ENCODE results near the gene PLS1. TPM values are rescaled to one million over a fixed set of nuclear protein-coding genes. Genes with fewer than 3 reads are reported as not detected.
"Not testable (repeated sequence)": the region's sequence is repeated elsewhere in the genome, so short reads cannot be mapped to it uniquely, and the experiment has no call there.

PLS1 gene
- total RNA-seq = 1 to 10 TPM; 2.7 to 3.1 TPM
- polyA plus RNA-seq = 1 to 10 TPM; 5.0 to 6.2 TPM

GRCh38 chr3:142595951-142596725 lies at the start of gene PLS1:
PLS1 (plus strand) TSS chr3:142596393; CDS start chr3:142664238, 67,845 bp downstream.
- H3K27me3 Mint-ChIP-seq = peaks cover 1 to 2% of the 10 kb centered on the region in 2 donors
- Histone ChIP-seq H3K36me3 (ENCODE audit: insufficient read depth, low read length) (no peaks in the 10 kb centered on the region), H3K27ac (ENCODE audit: low read depth, low read length) (peak within 1 kb of the TSS; percentile 36), H3K4me3 (ENCODE audit: low read length in 2 of 2) (peak within 1 kb of the TSS; percentile 91 to 93), H3K9me3 (ENCODE audit: control insufficient read depth in 1 of 2, low read length in 2 of 2) (no peaks in the 10 kb centered on the region), H3K4me1 (ENCODE audit: insufficient read depth, low read length) (peaks cover 15% of the 10 kb centered on the region), H3K27me3 (ENCODE audit: insufficient read depth, low read length) (no peaks in the 10 kb centered on the region)
- ChIA-PET POLR2A (ENCODE audit: partially characterized antibody) (interaction anchor here (0.6 to 3.5 kb wide), 5 partner anchors 15 to 406 kb away, joined by 4 to 39 read pairs (median 8); partner anchors contain the start of genes ATR, TRPC1, U2SURP and XRN1), CTCF (ENCODE audit: partially characterized antibody) (interaction anchor here (0.6 to 1.1 kb wide), 3 partner anchors 9 to 407 kb away, joined by 3 read pairs; no protein-coding TSS in a partner anchor)
- H3K36me3 Mint-ChIP-seq = peaks cover 0 to 4% of the 10 kb centered on the region in 2 donors
- H3K9me3 Mint-ChIP-seq = no peaks in the 10 kb centered on the region
- H3K4me1 Mint-ChIP-seq = peaks cover 7 to 22% (median 15%) of the 10 kb centered on the region in 4 donors
- peak within 1 kb of the TSS; percentile 97 to 99 (median 98) for H3K4me3 Mint-ChIP-seq
- DNase-seq = peak; percentile 82 to 89 (median 85)
- H3K27ac Mint-ChIP-seq = peak within 1 kb of the TSS; percentile 65 to 97 (median 96)
- intact Hi-C loops (cut with micrococcal nuclease) = loop anchor here (1.0 to 5.0 kb wide), 4 partner anchors 18 to 1376 kb away; partner anchors contain the start of genes ATR, DIPK2A, TRPC1 and U2SURP

- H3K9me3 Mint-ChIP-seq = no peaks in the 10 kb centered on the region
- no peak overlapping the region for H3K27ac ChIP-seq (ENCODE audit: low read depth, low read length)
- no peaks in the 10 kb centered on the region for H3K4me1 ChIP-seq (ENCODE audit: insufficient read depth, low read length)
- H3K27me3 Mint-ChIP-seq = no peaks in the 10 kb centered on the region
- no peak overlapping the region for H3K4me3 ChIP-seq (ENCODE audit: low read length in 2 of 2)
- no peaks in the 10 kb centered on the region for H3K9me3 ChIP-seq (ENCODE audit: control insufficient read depth in 1 of 2, low read length in 2 of 2)
- peaks cover 0 to 2% (median 0%) of the 10 kb centered on the region in 4 donors for H3K4me1 Mint-ChIP-seq
- ChIA-PET POLR2A (ENCODE audit: partially characterized antibody) (no interaction called here), CTCF (ENCODE audit: partially characterized antibody) (no interaction called here)
- H3K36me3 Mint-ChIP-seq = peaks cover 53% of the 10 kb centered on the region in 2 donors
- H3K36me3 ChIP-seq (ENCODE audit: insufficient read depth, low read length) = peaks cover 42% of the 10 kb centered on the region
- no peak overlapping the region for H3K27ac Mint-ChIP-seq
- no peak for DNase-seq
- intact Hi-C loops (cut with micrococcal nuclease) = no loop called here
- H3K4me3 Mint-ChIP-seq = no peak overlapping the region
- no peaks in the 10 kb centered on the region for H3K27me3 ChIP-seq (ENCODE audit: insufficient read depth, low read length)
Measured at GRCh38 chr3:142549986-142550385, 46.2 kb upstream of the PLS1 start.

- H3K27ac Mint-ChIP-seq; H3K9me3 Mint-ChIP-seq; H3K27me3 ChIP-seq (ENCODE audit: insufficient read depth, low read length); intact Hi-C loops (cut with micrococcal nuclease); H3K4me1 Mint-ChIP-seq; H3K4me1 ChIP-seq (ENCODE audit: insufficient read depth, low read length); H3K27me3 Mint-ChIP-seq; DNase-seq; H3K4me3 Mint-ChIP-seq; H3K4me3 ChIP-seq (ENCODE audit: low read length in 2 of 2); CTCF ChIA-PET (ENCODE audit: partially characterized antibody); H3K9me3 ChIP-seq (ENCODE audit: control insufficient read depth in 1 of 2, low read length in 2 of 2); H3K27ac ChIP-seq (ENCODE audit: low read depth, low read length): not testable (repeated sequence)
- peaks cover 48% of the 10 kb centered on the region for H3K36me3 ChIP-seq (ENCODE audit: insufficient read depth, low read length)
- POLR2A ChIA-PET (ENCODE audit: partially characterized antibody) = interaction anchor here (0.6 kb wide), 1 partner anchor 8 kb away, joined by 3 read pairs; no protein-coding TSS in a partner anchor
- H3K36me3 Mint-ChIP-seq = peaks cover 66 to 68% of the 10 kb centered on the region in 2 donors
Measured at GRCh38 chr3:142552579-142552978, 43.6 kb upstream of the PLS1 start.

- Histone ChIP-seq H3K36me3 (ENCODE audit: insufficient read depth, low read length) (peaks cover 42% of the 10 kb centered on the region), H3K4me1 (ENCODE audit: insufficient read depth, low read length) (no peaks in the 10 kb centered on the region), H3K9me3 (ENCODE audit: control insufficient read depth in 1 of 2, low read length in 2 of 2) (no peaks in the 10 kb centered on the region), H3K4me3 (ENCODE audit: low read length in 2 of 2) (no peak overlapping the region), H3K27ac (ENCODE audit: low read depth, low read length) (no peak overlapping the region), H3K27me3 (ENCODE audit: insufficient read depth, low read length) (no peaks in the 10 kb centered on the region)
- H3K4me1 Mint-ChIP-seq = peaks cover 0 to 2% (median 0%) of the 10 kb centered on the region in 4 donors
- no peak for DNase-seq
- H3K9me3 Mint-ChIP-seq = no peaks in the 10 kb centered on the region
- H3K27me3 Mint-ChIP-seq = no peaks in the 10 kb centered on the region
- no peak overlapping the region for H3K27ac Mint-ChIP-seq
- ChIA-PET CTCF (ENCODE audit: partially characterized antibody) (no interaction called here), POLR2A (ENCODE audit: partially characterized antibody) (no interaction called here)
- intact Hi-C loops (cut with micrococcal nuclease) = no loop called here
- no peak overlapping the region for H3K4me3 Mint-ChIP-seq
- H3K36me3 Mint-ChIP-seq = peaks cover 59 to 67% of the 10 kb centered on the region in 2 donors
Measured at GRCh38 chr3:142553741-142554140, 42.5 kb upstream of the PLS1 start.

- Histone ChIP-seq H3K27ac (ENCODE audit: low read depth, low read length) (no peak overlapping the region), H3K4me3 (ENCODE audit: low read length in 2 of 2) (no peak overlapping the region), H3K27me3 (ENCODE audit: insufficient read depth, low read length) (no peaks in the 10 kb centered on the region), H3K36me3 (ENCODE audit: insufficient read depth, low read length) (peaks cover 21% of the 10 kb centered on the region), H3K4me1 (ENCODE audit: insufficient read depth, low read length) (no peaks in the 10 kb centered on the region), H3K9me3 (ENCODE audit: control insufficient read depth in 1 of 2, low read length in 2 of 2) (no peaks in the 10 kb centered on the region)
- intact Hi-C loops (cut with micrococcal nuclease) = no loop called here
- Mint-ChIP-seq H3K27ac (no peak overlapping the region), H3K4me3 (no peak overlapping the region), H3K27me3 (no peaks in the 10 kb centered on the region), H3K9me3 (no peaks in the 10 kb centered on the region), H3K36me3 (peaks cover 46 to 56% of the 10 kb centered on the region in 2 donors), H3K4me1 (peaks cover 0 to 2% (median under 1%) of the 10 kb centered on the region in 4 donors)
- CTCF ChIA-PET (ENCODE audit: partially characterized antibody) = no interaction called here
- DNase-seq = no peak
- POLR2A ChIA-PET (ENCODE audit: partially characterized antibody) = interaction anchor here (1.2 kb wide), 1 partner anchor 19 kb away, joined by 3 read pairs; no protein-coding TSS in a partner anchor
Measured at GRCh38 chr3:142560118-142560517, 36.1 kb upstream of the PLS1 start.

GRCh38 chr3:142563496-142563997 lies 32.6 kb upstream of the PLS1 start:
- Histone ChIP-seq H3K4me1 (ENCODE audit: insufficient read depth, low read length) (no peaks in the 10 kb centered on the region), H3K36me3 (ENCODE audit: insufficient read depth, low read length) (peaks cover 15% of the 10 kb centered on the region), H3K27ac (ENCODE audit: low read depth, low read length) (no peak overlapping the region), H3K4me3 (ENCODE audit: low read length in 2 of 2) (no peak overlapping the region), H3K27me3 (ENCODE audit: insufficient read depth, low read length) (no peaks in the 10 kb centered on the region), H3K9me3 (ENCODE audit: control insufficient read depth in 1 of 2, low read length in 2 of 2) (no peaks in the 10 kb centered on the region)
- intact Hi-C loops (cut with micrococcal nuclease) = no loop called here
- no peak for DNase-seq
- no peak overlapping the region for H3K4me3 Mint-ChIP-seq
- CTCF ChIA-PET (ENCODE audit: partially characterized antibody) = no interaction called here
- POLR2A ChIA-PET (ENCODE audit: partially characterized antibody) = no interaction called here
- no peaks in the 10 kb centered on the region for H3K27me3 Mint-ChIP-seq
- H3K27ac Mint-ChIP-seq = peak overlapping the region in 1 of 7 donors; percentile 86
- H3K4me1 Mint-ChIP-seq = peaks cover 0 to 6% (median 5%) of the 10 kb centered on the region in 4 donors
- no peaks in the 10 kb centered on the region for H3K9me3 Mint-ChIP-seq
- peaks cover 43 to 58% of the 10 kb centered on the region in 2 donors for H3K36me3 Mint-ChIP-seq

GRCh38 chr3:142566096-142566495 lies 30.1 kb upstream of the PLS1 start:
- Mint-ChIP-seq H3K27me3 (no peaks in the 10 kb centered on the region), H3K4me3 (no peak overlapping the region), H3K9me3 (no peaks in the 10 kb centered on the region), H3K36me3 (peaks cover 45 to 50% of the 10 kb centered on the region in 2 donors), H3K4me1 (peaks cover 0 to 12% (median 5%) of the 10 kb centered on the region in 4 donors), H3K27ac (peak overlapping the region in 2 of 7 donors; percentile 27 to 29)
- CTCF ChIA-PET (ENCODE audit: partially characterized antibody) = interaction anchor here (0.6 to 1.1 kb wide), 2 partner anchors 17 to 1208 kb away, joined by 3 to 4 read pairs; no protein-coding TSS in a partner anchor
- Histone ChIP-seq H3K27ac (ENCODE audit: low read depth, low read length) (no peak overlapping the region), H3K9me3 (ENCODE audit: control insufficient read depth in 1 of 2, low read length in 2 of 2) (no peaks in the 10 kb centered on the region), H3K27me3 (ENCODE audit: insufficient read depth, low read length) (no peaks in the 10 kb centered on the region), H3K36me3 (ENCODE audit: insufficient read depth, low read length) (peaks cover 5% of the 10 kb centered on the region), H3K4me1 (ENCODE audit: insufficient read depth, low read length) (no peaks in the 10 kb centered on the region), H3K4me3 (ENCODE audit: low read length in 2 of 2) (no peak overlapping the region)
- DNase-seq = no peak
- POLR2A ChIA-PET (ENCODE audit: partially characterized antibody) = no interaction called here
- intact Hi-C loops (cut with micrococcal nuclease) = no loop called here
